Fibroblast of the conjunctiva (primary cell): ENCODE results near the gene COPS7A.

Source experiments
- DNase-seq: peaks from one replicate; pipeline ENCODE4 v3.0.0-alpha.2; 2010; ENCODE audit warnings: low read depth

COPS7A gene

DNA sequence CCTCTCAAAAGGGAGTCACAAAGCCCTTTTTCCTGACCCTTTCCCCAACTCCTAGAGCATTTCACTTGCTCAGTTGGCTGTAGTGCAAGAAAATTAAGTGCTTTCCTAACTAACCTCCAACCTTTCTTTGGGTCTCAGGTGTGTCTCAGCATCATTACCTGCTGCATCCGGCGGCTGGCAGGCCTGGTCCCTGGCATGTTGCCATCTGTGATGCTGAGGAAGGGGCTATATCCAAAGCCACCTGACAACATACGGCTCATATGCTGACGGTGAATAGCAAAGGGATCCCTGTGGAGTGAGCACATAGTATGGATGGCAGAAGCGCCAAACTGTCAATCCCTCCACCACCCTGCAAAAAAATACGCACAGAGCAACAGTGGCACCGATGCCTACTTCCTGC is 27.9 kb downstream of the COPS7A start:
- DNase-seq, result no peak

DNA sequence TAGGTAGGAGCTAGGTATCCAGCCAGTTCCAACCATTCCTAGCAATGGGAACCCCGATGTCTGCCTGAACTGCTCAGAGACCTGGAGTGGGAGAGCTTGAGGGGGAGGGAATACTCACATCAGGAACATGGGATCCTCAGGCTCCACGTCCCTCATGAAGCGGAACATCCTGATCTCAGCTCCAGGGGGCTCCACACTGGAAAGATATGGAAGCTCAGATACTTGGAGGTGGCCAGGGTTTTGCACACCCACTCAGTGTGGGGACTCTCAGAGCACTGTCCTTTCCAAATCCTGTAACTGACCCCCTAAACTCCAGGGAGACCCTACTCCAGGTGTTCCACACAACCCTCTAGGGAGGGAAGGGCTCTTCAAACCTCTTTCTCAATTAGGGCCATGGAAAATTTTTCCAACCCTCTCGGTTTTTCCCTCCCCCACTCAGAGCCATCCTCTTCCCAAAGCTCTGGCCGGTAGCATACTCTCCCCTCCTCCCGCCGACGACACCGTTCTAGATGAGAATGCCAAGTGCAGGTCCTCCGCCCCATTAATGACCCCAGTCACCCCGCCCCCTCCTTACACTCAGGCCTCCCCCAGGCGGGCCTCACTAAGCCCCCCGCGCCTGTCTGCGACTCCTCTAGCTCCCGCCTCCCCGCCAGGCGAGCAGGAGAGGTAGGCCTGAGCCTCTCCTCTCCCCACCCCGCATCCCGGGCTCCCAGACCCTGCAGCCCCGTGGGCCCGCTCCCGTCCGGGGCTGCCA is 28.5 kb downstream of the COPS7A start:
- no peak for DNase-seq

DNA sequence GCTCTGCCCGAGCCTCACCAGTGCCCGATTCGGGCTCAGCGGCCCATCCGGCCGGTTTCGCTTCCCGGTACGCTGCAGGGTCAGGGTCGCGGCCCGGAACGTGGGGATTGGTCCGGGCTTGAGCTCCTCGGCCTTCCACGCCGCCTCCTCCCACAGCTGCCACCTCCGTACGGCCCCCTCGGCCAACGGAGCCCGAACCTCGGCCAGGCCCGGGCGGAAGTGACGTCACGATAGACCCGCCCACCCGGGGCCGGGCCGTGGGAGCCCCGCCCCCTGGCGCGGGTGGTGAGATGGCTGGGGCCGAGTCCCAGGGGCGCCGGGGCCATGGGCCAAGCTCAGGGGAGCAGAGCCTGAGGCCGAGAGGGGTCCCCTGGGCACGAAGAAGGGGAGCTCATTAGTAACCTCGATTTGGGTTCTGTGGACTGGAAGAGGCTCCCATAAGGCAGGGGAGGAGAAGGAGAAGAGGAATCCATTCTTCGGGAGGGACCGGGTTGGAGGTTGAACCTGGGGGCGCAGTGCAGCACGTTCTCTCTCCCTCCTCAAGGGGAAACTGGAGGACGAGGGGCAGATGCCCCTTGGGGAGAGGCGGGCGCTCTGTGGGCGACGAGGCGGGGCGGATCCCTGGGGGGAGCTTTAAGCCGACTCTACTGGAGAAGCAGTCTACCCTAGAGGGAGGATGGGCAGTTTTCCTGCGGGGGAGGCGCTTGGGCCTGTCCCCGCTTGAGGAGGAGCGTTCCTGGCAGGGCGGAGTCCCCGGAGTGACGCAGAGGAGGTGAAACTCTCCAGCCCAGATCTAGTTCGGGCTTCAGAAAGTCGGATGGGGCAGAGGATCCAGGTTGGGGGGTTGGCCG is 29.3 kb downstream of the COPS7A start, which contains the start of gene MLF2:
Gene MLF2 (minus strand): TSS at position 221 of the 851 bp plus-strand sequence. CDS start 807 bp downstream, outside the sequence.
- peak; percentile 99 for DNase-seq

DNA sequence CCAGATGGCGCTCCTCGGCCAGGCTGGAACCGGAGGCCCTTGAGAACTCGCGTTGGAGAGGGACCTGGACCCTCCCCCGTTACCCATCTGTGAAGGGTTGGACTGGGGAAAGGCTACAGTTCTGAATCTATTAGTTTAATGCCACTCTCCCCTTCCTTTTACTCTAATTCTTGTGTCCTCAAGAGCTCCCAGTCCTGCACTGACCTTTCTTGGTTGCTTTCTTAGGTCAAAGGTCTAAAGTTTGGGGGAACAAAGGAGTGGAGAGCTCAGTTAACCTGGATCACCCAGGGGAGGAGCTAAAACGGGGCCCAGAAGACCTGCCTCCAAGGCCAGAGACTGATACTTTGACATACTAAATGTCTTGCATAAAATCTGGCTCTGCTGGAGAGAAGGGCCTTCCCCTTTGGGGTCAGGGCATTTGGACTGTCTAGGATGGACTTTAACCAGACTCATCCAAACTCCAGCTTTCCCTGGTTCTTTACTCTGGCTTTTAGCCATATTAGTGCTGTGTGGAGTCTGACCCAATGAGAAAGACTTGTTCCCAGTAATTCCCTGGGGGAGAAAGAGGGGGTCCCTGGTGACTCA is 30.0 kb downstream of the COPS7A start:
- DNase-seq, result no peak

DNA sequence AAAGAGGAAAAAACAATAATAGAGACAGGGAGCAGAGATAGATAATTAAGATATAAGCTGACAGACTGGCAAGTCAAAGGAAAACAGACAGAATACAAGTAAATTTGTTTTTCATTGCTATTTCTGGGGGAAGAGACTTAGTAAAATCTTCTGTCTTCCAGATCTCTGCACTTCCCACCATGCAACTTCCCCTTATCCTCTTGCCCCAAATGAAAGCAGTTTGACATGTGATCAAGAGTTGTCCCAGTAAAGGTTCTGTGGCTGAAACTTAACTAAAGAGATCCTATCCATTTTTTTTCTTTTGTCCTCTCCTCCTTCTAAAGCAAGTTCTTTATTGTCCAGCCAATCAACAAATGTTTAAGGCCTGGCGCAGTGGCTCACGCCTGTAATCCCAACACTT is 30.6 kb downstream of the COPS7A start:
- no peak for DNase-seq

DNA sequence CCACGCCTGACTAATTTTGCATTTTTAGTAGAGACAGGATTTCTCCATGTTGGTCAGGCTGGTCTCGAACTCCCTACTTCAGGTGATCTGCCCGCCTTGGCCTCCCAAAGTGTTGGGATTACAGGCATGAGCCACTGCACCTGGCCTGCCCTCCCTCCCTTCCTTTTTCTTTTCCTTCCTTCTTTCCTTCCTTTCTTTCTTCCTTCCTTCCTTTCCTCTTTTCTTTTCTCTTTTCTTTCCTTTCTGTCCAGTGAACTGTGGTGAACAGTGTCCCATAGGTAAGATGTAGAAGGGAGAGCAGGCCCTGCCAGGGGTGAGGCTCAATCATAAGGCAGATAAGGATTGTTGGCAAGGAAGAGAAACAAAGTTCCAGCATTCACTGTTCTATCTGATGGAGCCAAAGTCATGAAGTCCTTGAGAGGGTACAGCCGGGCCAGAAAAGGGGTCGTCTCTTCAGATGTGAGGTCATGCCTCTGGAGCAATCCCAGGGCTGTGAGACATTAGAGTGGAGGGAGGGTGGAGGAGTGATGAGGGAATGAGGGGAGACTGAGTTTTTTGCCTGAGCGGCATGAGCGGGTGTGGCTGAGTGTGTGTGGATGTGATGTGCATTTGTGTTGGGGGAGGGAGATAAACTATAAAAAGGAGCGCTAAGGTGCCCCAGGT is 33.3 kb downstream of the COPS7A start:
- DNase-seq, result no peak

DNA sequence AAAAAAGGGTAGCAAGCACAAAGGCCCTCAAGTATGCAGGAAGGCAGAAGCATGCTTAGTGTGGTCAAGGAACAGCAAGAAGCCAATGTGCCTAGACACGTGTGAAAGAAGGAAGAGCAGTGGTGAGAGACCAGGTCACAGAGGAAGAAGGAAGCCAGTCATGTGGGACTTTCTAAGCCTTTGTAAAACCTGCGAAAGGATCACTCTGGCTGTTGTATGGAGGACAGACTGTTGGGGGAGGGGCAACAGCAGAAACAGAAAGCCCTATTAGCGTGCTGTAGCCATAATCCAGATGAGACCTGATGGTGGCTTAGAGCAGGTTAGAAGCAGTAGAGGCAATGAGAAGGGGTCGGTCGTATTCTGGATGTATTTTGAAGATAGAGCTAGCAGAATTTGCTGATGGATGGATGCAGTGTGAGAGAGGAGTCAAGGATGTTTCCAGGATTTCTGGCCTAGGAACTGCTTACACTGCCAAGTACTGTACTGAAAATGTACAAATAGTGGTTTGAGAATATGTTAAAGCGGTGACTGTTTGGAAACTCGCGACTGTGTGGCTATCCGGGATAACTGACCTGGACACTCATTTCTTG is 34.8 kb downstream of the COPS7A start:
- no peak for DNase-seq

DNA sequence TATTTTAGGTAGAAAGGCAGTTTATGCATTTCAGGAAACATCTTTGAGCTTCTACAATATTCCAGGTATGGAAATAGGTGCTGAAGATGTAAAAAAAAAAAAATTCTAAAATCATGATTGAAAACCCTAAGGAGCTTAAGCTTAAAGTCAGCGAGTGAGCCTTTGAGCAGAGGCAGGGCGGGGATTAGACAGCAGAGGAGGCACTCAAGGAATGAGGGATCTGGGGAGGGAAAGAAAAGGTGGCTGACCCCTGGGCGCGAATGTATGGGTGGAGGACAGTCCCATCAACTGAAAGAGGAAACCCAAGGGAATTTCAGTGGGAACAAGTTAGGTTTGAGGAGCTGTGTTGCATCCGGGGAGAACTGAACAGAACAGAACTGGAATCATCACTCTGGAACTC is 35.9 kb downstream of the COPS7A start:
- DNase-seq, result no peak

DNA sequence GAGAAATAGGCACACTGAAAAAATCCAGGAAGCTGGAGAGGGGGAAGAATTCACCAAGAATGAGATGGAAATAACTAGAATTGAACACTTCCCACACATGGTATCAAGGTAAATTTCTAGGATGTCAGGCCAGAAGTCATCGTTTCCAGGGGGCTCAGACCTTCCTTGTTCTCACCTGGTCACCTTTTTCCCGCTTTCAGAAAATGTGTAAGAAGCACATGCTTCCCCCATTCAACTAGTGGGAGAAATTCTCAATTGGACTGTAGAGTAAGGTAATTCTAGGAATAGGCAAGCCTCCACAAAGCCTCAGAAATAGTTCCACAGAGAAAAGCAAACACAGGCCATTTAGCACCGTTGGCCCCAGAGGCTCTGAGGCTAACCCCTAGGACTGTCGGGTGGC is 39.5 kb downstream of the COPS7A start:
- DNase-seq, result no peak

DNA sequence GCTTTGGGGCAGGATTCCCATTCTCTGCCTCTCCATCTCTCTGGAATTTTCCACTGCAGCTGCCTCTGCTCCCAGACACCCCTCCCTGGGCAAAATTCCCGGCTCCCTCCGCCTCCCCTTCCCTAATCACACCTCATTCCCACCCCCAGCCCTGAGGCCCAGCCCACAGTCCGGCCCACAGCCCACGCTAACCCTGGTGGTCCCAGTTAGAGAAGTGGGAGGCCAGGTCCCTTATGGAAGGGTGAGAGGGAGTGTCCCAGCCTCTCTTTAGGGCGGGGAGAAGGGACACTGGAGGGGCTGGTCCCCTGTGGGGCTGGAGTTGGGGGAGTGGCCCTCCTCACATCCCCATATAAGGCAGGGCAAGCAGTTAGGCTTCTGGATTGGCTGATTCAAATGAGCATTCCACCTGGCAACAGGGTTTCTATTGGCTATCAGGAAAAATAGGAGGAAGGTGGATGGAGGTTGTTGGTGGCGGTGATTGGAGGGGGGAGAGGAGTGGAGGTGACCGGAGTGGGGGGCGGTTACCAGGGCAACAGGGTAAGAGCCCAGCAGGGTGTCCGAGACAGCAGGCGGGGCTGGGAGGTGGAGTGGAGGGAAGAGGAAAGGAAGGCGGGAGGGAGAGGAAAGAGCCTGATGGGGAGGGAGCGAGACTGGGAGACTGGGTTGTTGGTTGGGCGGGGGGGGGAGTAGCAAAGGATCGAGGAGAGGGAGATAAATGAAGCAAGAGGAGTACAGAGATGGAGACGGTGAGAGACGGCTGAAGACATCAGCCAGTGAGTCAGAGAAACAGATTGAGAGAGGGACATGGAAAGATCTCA is 40.4 kb downstream of the COPS7A start:
- DNase-seq, result peak; percentile 99

DNA sequence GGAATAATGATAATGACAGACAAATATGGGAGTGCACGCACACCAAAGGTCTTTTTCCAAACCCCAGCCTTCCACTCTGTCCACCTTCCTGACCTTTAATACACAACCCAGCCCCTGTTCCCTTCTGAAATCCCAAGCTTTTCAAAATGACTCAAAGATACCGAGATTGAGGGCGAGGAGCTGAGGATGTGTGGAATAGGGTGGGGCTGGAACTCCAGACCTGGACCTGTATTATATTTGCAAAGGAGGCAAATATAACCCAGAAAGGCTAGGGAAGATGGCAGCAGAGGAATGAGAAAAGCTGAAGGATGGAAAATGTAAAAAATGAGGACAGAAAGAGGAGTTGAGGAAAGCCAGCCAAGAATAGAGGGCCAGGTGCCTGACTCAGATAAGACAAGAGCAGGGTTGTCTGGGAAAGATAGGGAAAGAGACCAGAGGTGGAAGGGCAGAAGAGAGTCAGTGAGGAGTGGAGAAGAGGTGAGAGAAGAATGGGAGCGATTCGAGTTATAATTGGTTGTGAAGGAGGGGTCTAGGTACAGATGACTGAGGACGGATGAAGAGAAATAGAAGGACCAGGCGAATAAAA is 41.3 kb downstream of the COPS7A start:
- no peak for DNase-seq

DNA sequence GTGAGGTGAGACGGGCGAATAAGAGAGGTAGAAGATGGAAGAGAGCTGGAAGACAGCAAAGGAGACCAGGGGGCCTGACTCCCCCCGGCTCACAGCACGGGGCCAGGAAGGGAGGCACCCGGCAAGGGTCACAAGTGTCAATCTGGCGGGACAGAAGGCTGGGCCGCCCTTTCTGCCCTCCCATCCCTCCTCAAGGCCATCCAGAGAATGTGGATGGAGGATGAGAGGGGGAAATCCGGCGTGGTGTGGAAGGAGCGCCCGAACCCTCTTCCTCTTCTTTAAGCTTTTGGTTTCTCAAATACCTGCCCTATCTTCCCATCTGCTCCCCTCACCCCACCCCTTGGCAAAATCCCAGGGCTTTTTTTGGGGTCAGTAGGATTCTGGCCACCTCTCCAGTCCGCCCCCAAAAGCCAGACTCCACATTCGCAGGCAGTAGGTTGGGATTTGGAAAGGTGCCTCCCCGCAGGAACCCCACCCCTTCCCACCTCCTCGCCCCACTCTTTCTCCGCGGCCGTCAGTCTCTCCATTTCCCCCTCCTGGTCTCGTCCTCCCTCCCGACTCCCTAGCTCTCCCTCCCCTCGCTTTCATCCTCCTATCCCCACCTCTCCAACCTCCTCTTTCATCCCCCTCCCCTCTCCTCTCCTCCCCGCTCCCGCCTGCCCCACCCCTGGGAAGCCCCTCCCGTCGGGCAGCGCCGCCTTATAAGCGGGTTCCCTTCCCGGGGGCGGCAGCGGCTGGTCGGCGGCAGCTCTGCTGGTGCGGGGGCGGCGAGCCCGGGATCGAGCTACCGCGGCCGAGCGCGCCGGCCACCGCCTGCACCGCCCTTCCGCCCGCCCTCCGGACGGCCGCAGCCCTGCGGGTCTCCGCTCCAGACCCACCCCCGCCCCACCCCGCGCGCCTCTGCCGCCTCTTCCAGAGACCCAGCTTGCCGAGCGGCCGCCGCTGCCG is 42.1 kb downstream of the COPS7A start, which contains the start of gene PTMS:
Gene PTMS (plus strand): TSS at position 730 of the 948 bp plus-strand sequence. CDS start 343 bp downstream, outside the sequence.
- peak; percentile 94 for DNase-seq

DNA sequence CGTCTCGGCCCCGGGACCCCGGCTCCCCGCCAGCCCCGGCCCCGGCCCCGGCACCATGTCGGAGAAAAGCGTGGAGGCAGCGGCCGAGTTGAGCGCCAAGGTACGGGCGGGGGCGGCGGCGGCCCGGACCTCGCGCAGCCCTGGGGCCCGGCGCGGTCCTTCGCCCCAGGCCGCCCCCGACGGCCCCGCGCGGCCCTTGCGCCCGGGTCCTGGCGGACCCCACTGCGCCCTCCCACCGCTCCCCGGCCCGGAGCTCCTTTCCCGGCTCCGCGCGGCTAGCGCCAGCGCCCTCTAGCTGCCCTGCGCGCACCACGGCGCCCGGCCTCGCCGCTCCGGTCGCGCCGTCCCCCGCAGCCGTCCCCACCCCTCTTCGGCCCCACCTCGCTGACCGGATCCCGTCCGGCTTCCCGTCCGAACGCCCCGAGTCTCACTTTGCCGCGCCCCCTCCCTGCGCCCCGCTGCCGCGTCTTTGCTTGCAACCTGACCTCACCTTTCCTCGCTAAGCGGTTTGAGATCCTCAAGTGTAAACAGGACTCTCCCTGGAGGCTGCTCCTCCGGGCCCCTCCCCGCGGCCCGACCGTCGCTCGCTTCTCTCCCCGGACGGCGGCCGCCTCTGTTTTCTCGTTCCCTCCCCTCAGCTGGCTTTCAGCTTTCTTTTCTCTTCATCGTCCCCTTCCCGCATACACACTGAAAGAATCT is 43.0 kb downstream of the COPS7A start:
- DNase-seq, result no peak

DNA sequence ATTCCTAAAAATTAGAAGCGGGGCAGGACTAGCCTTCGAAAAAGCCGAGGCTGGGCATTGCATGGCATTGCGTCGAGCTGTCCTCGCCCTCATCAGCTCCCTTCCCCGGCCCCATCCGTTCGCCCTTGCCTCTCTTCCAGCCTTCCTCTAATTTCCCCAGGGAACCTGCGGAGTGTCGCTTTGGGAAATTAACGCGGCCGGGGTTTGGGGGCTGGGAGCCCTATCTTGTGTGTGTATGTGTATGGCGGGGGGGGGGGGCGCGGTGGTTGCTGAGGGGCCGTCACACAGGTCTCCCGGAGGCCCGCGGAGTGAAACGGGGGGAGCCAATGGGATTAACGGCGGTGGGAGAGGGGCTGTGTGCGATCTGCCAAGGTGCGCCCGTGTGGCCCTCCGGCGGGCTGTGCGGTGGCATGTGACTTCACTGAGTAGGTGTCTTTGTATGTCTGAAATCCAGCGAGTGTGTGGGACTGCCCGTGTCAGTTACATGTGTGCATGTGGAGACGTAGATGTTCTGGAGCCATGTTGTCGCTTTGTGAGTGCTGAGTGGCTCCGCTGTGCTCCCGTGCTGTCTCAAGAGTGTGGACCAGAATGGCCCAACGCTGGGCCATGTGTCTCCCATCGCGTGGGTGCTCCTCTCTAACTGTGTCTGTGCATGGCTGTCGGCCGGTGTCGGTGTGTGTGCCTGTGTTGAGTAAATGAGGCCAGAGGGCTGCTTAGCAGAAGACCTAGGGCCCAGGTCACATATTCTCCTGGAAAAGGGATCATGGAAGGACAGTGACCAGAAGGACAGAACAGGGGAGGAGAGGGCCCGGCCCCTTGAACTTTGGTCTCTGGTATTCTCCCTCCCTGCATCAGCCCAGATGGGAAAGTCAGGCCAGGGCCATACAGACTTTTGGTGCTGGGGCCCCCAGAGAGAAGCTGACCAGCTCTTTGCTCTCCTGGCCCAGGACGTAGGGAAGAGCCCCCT is 43.8 kb downstream of the COPS7A start:
- DNase-seq, result no peak

DNA sequence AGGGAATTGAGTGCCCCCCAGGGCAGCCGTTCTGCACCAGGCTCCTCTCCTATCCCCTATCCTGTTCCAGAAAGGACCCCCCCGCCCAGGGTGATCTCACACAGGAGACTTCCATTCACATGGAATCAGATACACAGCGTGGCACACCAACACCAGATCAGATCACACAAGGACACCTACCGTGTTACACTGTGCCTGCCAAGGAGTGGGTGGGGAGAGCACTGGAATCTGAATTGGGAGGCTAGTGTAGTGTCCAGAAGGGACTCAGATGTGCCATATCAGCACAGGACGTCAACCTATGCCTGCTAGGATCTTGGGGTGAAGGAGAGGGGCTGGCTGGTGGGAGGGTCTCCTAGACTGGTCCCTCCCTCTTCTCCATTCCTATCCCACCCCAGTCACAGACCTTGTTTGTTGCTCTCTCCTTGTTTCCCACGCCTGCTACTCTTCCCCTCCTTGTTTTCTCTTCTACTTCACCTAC is 44.6 kb downstream of the COPS7A start:
- no peak for DNase-seq

DNA sequence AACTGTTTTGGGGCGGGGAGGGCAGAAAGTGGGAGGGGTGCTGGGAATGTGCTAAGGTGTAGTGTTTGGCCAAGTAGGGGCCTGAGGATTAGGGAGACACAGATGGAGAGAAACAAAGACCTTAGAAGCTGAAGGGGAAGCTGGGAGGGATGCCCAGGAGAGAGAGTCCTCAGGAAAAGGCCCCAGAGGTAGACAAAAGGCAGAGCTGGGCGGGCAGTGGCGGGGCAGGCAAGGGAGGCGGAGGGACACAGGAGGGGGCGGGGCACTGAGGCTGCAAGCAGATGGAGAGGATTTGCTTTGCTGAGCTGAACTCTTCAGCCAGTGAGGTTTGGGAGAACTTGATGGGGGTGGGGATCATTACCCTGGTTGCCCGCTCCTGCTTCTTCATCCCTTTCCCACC is 45.1 kb downstream of the COPS7A start:
- no peak for DNase-seq

DNA sequence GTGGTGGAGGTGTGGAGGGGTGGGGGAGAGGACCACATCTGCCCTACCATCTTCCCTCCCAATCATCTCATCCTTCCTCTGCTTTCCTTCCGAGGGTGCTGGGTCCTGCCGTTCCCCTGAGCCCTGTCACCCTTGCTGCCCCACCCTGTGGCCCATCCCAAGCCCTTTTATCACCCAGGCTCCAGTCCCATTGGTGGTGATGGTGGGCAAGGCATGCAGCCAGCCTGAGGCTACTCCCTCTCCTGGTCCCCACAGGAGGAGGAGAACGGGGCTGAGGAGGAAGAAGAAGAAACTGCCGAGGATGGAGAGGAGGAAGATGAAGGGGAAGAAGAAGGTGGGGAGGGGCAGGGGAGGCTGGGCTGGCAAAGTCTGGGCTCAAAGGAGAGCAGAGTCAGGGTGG is 45.8 kb downstream of the COPS7A start:
- DNase-seq, result no peak
